DMS153 (cell line): Measurements from ENCODE around the gene ASPSCR1.
"Not testable (repeated sequence)": the region's sequence is repeated elsewhere in the genome, so short reads cannot be mapped to it uniquely, and the experiment has no call there.

Experiments used
- DNase-seq: peaks from one replicate; lab custom pipeline; 2025; lab: John Stamatoyannopoulos, UW

ASPSCR1 gene

GRCh38 chr17:81941484-81942166 lies 35.8 kb upstream of the ASPSCR1 start:
- DNase-seq = no peak

DNA sequence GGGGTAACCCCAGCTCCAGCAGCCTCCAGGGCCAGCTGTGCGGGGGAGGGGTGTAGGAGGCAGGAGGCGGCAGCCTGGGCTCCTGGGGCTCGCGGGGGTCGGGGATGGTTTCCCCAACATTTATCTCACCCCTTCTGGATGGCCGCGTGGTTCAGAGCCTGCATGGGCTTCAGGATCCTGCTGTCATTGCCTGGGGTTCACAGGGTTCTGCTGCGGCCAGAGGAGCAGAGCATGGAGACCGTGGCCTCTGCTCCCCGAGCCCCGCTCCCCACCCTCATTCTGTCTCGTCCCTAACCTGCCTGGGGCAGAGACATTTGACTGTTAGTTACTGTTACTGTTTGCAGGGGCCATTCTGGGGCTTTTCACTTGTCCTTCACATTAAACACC lies 35.3 kb upstream of the ASPSCR1 start:
- DNase-seq = no peak

GRCh38 chr17:81944858-81945257 lies 32.6 kb upstream of the ASPSCR1 start:
- no peak for DNase-seq

DNA sequence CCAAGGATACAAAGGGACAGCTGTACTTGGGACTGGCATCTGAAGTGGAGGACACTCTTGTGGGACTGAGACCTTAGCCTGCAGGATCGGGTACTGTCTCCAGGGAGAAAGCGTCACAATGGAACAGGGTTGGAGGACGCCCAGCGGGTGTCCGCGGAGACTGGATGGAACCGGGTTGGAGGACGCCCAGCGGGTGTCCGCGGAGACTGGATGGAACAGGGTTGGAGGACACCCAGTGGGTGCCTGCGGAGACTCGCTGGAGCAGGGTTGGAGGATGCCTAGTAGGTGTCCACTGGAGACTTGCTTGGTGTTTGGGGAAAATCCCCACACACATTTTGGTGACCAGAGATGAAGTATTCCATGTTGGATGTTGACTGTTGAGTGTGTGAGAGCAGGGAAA lies 30.2 kb upstream of the ASPSCR1 start, which contains the start of gene MYADML2:
TSS of gene MYADML2 (minus strand) at position 45 of the 400 bp plus-strand sequence. CDS start 5,492 bp downstream, outside the sequence.
- no peak for DNase-seq

- DNase-seq = no peak
Measured at GRCh38 chr17:81948635-81949378, 28.6 kb upstream of the ASPSCR1 start.

DNA sequence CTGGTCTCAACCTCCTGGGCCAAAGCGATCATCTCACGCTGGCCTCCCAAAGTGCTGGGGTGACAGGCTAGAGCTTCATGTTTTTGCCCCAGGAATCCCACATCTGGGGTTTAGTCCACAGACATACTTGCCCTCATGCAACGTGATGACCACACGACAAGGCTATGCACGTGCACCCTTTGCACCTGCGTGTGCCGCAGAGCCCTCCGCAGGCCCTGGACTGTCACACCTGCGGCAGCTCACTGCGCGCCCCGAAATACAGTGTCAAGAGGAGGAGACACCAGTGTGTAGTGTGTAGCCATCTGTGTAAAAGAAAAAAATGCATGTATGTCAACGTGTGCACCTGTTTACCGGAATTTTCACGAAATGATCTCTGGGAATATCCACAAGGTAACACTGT lies 26.9 kb upstream of the ASPSCR1 start:
- no peak for DNase-seq

DNA sequence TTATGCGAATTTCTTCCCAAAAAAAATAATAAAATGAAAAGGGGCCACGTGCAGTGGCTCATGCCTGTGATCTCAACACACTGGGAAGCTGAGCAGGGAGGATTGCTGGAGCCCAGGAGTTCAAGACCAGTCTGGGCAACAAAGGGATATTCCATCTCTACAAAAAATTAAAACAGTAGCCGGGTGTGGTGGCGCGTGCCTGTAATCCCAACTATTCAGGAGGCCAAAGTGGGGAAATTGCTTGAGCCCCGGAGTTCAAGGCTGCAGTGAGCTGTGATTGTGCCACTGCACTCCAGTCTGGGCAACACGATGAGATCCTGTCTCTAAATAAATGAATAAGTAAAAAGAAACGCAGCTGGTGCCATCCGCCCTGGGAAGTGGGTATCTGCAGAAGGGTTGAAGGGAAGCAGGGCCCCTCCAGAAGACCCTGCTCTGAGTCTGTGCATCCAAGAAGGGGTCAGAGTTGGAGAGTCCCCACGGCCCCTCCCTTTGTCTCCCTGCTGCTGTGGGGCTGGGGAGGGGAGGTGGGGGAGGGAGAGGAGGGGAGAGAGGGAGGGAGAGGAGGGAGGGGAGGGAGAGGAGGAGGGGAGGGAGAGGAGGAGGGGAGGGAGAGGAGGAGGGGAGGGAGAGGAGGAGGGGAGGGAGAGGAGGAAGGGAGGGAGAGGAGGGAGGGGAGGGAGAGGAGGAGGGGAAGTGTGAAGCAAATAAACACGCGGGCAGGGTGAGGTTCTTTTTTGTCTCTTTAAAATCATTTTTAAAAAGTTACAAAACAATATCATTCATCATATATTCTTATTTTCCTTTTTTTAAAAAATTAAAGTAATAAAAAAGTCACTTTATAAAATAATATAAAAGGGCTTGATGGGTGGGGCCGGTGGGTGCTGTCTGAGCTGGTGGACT lies 25.4 kb upstream of the ASPSCR1 start:
- DNase-seq = no peak

- no peak for DNase-seq
Measured at GRCh38 chr17:81952792-81953228, 24.6 kb upstream of the ASPSCR1 start.

DNA sequence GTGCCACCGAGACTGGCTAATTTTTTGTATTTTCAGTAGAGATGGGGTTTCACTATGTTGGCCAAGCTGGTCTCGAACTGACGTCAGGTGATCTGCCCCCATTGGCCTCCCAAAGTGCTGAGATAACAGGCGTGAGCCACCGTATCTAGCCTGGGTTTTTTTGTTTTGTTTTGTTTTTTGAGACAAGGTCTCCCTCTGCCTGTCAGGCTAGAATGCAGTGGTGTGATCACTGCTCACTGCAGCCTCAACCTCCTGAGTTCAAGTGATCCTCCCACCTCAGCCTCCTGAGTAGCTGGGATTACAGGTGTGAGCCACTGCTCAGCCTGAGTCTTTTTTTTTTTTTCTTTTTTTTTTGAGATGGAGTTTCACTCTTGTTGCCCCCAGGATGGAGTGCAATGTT lies 24.0 kb upstream of the ASPSCR1 start:
- not testable (repeated sequence) for DNase-seq

- no peak for DNase-seq
Measured at GRCh38 chr17:81954131-81955057, 23.0 kb upstream of the ASPSCR1 start.

DNA sequence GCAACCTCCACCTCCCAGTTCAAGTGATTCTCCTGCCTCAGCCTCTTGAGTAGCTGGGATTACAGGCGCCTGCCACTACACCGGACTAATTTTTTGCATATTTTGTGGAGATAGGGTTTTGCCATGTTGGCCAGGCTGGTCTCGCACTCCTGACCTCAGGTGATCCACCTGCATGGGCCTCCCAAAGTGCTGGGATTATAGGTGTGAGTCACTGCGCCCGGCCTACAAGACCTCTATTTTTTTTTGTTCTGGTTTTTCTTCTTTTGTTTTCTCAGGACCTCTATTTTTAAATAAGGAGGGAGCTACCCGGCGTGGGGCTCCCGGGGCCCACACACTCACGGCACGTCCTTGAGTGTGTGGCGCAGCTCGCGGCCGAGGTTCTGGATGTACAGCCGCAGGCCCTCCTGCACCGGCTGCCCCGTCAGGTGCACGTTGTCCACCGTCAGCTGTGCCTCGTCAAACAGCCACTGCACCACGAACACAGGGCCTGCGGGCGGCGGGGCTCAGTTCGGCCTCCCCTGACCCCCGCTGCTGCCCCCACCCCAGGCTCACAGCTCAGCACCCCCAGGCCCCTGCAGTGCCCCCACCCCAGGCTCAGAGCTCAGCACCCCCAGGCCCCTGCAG lies 22.3 kb upstream of the ASPSCR1 start:
- no peak for DNase-seq

DNA sequence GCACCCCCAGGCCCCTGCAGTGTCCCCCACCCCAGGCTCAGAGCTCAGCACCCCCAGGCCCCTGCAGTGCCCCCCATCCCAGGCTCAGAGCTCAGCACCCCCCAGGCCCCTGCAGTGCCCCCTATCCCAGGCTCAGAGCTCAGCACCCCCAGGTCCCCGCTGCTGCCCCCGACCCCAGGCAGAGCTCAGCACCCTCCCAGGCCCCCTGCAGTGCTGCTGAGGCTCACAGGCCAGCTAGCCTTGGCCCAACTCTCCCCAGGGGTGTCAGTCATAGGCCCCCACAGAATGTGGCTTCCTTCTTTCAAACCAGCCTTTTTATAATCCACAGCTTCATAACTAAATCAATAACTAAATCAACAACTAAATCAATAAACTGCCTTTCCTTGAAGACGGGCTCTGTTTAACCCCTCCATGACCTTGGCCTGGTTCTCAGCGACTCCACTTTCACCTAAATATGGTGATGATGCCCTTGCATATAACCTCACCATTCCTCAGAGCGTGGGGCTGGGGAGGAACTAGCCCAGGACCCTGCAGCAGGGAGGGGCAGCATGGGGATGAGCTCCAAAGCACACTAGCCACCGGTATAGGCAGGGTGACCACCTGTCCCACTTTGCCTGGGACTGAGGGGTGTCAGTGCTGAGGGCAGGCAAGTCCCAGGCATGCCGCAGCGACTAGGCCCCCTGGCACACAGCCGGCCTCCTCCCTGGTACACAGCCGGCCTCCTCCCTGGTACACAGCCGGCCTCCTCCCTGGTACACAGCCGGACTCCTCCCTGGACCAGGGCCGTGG lies 21.5 kb upstream of the ASPSCR1 start:
- no peak for DNase-seq

DNA sequence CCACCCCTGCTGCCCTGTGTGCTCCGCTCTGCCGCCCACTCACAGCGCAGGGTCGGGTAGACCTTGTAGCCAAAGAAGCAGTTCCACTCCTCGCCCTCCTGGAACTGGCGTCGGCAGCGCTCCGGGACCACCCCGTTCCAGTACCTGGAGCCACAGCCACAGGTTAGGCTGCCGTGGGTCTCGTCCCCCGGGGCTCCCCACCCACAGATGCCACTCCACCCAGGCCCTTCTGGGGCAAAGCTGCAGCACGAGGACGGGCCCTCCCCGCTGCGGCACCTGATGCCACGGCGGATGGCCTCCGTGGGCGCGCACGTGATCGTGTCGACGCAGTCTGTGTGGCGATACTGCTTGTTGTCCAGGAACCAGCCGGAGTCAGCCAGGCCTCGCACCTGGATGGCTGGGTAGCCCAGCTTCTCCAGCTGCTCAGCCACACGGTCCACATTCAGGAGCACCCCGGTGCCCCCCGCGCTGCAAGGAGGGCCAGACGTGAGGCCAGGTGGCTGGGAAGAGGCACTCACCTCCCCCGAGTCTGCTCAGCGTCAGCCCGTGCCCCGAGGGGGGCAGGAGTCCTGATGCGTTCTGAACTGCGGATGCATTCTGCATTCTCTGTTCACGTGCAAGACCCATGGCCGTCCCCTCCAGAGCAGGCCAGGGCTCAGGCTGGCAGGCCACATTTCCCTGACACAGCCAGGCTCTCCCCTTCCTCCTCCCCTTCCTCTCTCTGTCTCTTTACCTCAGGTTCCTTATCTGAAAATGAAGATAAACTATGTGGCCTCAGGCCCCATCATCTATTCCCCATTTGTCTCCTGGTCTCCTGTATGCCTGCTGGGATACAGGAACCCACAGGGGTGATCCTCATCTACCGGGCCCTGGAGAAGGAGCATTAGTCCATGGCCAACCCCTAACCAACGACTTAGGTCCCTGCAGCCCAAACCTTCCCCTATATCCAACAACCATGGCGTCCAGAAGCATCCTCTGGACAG lies 20.5 kb upstream of the ASPSCR1 start:
- no peak for DNase-seq

GRCh38 chr17:81957691-81958432 lies 19.6 kb upstream of the ASPSCR1 start:
- no peak for DNase-seq

GRCh38 chr17:81958633-81959342 lies 18.6 kb upstream of the ASPSCR1 start:
- DNase-seq = no peak

DNA sequence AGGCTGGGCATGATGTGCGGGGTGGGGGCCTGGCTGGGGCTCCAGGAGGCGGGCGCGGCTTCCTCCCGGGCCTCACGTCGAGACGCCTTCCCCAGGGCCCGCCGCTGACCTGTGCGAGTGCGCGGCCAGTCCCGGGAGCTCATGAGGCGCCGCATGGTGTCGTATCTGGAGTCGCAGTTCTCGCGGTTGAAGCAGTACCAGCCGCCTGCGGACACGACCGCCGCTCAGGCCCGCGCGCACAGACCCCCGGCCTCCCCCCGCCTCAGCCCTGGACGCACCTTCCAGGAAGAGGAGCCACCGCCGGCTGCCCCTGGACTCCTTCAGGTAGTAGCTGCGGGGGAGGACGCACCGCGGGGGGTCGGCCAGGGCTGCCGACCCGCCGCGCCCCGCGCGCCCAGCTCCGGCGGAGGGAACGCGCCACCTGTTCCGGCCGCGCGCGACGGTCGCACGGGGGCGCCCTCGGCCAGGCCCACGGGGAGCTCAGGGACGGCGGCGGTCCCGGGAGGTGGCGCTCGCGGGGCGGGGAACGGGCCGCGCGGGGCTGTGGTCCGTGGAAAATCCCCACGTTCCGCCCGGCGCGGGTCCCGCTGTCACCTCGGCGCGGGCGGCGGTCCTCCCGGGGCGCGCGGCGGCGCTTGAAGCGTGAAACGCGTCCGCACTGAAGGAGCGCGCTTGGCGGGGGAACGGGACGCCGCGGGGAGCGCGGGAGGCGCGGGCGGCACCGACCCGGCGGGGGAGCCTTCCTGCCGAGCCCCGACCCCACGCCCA lies 17.9 kb upstream of the ASPSCR1 start:
- DNase-seq = no peak
